ENCODE results near the gene ICAM1. TPM values are rescaled to one million over a fixed set of nuclear protein-coding genes. Genes with fewer than 3 reads are reported as not detected.

Gene ICAM1
- total RNA-seq, 1 donor from 2014 or later = 155 TPM

GRCh38 chr19:10315335-10316214, 44.7 kb downstream of the ICAM1 start, which contains the start of gene FDX2:
TSS of gene FDX2 (minus strand) at chr19:10316015. CDS start at chr19:10315996, 19 bp downstream.
- H3K27me3 ChIP-seq (ENCODE audit: control insufficient read depth, insufficient read depth, low read length) = no peaks in the 10 kb centered on the region
- DNase-seq (ENCODE audit: low read depth) = no peak
- no peak for TF ChIP-seq CTCF (IDR thresholded peaks at IDR 0.05; ENCODE audit: insufficient read depth, low read length, poor library complexity, severe bottlenecking)
- H3K36me3 ChIP-seq (ENCODE audit: control insufficient read depth, insufficient read depth, low read length) = peaks cover 4% of the 10 kb centered on the region
- peak within 1 kb of the TSS; percentile 60 for H3K4me3 ChIP-seq (ENCODE audit: low read depth, low read length)

- TF ChIP-seq CTCF (IDR thresholded peaks at IDR 0.05; ENCODE audit: insufficient read depth, low read length, poor library complexity, severe bottlenecking) = no peak
- DNase-seq (ENCODE audit: low read depth) = no peak
- Histone ChIP-seq H3K4me3 (ENCODE audit: low read depth, low read length) (no peak overlapping the region), H3K27me3 (ENCODE audit: control insufficient read depth, insufficient read depth, low read length) (no peaks in the 10 kb centered on the region), H3K36me3 (ENCODE audit: control insufficient read depth, insufficient read depth, low read length) (peaks cover 4% of the 10 kb centered on the region)
Measured at GRCh38 chr19:10316229-10317044, 45.5 kb downstream of the ICAM1 start.

- DNase-seq (ENCODE audit: low read depth) = no peak
- TF ChIP-seq CTCF (IDR thresholded peaks at IDR 0.05; ENCODE audit: insufficient read depth, low read length, poor library complexity, severe bottlenecking) = no peak
- Histone ChIP-seq H3K4me3 (ENCODE audit: low read depth, low read length) (no peak overlapping the region), H3K27me3 (ENCODE audit: control insufficient read depth, insufficient read depth, low read length) (no peaks in the 10 kb centered on the region), H3K36me3 (ENCODE audit: control insufficient read depth, insufficient read depth, low read length) (peaks cover 4% of the 10 kb centered on the region)
Measured at GRCh38 chr19:10317045-10317856, 46.3 kb downstream of the ICAM1 start.

GRCh38 chr19:10317857-10318462, 47.0 kb downstream of the ICAM1 start:
- no peak overlapping the region for H3K4me3 ChIP-seq (ENCODE audit: low read depth, low read length)
- no peaks in the 10 kb centered on the region for H3K27me3 ChIP-seq (ENCODE audit: control insufficient read depth, insufficient read depth, low read length)
- TF ChIP-seq CTCF (IDR thresholded peaks at IDR 0.05; ENCODE audit: insufficient read depth, low read length, poor library complexity, severe bottlenecking) = no peak
- H3K36me3 ChIP-seq (ENCODE audit: control insufficient read depth, insufficient read depth, low read length) = peaks cover 4% of the 10 kb centered on the region
- no peak for DNase-seq (ENCODE audit: low read depth)
